K562 (cell line): Measurements from ENCODE around the gene WDR27. TPM values are rescaled to one million over a fixed set of nuclear protein-coding genes. Genes with fewer than 3 reads are reported as not detected.

Experiments used
- CREBBP ChIP-seq: IDR thresholded peaks from one replicate; pipeline ENCODE4 v1.6.1; 2012; ENCODE audit warnings: low read depth, mild to moderate bottlenecking, control low read depth, inconsistent platforms, low read length
- HNRNPK ChIP-seq: fragments of 200-400 bp; formaldehyde crosslinking; IDR thresholded peaks from one replicate; pipeline ENCODE4 v1.6.1; 2018; ENCODE audit warnings: mild to moderate bottlenecking, low read depth, low read length; ENCODE audit not compliant: poor library complexity, severe bottlenecking
- PRMT5 ChIP-seq: sonication (generic); formaldehyde crosslinking; IDR thresholded peaks from 2 replicates; pipeline ENCODE4 v1.5.0; 2020; ENCODE audit warnings: missing genetic modification reagents
- RBFOX2 ChIP-seq: fragments of 200-400 bp; formaldehyde crosslinking; IDR thresholded peaks from 2 replicates; pipeline ENCODE4 v1.6.1; 2017; ENCODE audit warnings: low read depth, mild to moderate bottlenecking, low read length, moderate library complexity
- SMARCC2 ChIP-seq: fragments of 450-650 bp; IDR thresholded peaks from 2 replicates; pipeline ENCODE4 v1.6.1; 2017; ENCODE audit warnings: antibody characterized with exemption, moderate library complexity, mild to moderate bottlenecking, low read depth
- SRSF3 ChIP-seq: fragments of 200-400 bp; formaldehyde crosslinking; IDR thresholded peaks from 2 replicates; pipeline ENCODE4 v1.6.1; 2016; ENCODE audit warnings: mild to moderate bottlenecking, low read length, moderate library complexity; ENCODE audit not compliant: insufficient read depth
- ZNF707 ChIP-seq: fragments of 250-450 bp; sonication (Bioruptor Pico); conservative IDR thresholded peaks from 2 replicates; pipeline ENCODE4 v1.8.0; 2022; ENCODE audit warnings: inconsistent platforms, mild to moderate bottlenecking, moderate library complexity
- ZNF766 ChIP-seq: fragments of 200-800 bp; sonication (Bioruptor generic); conservative IDR thresholded peaks from 2 replicates; pipeline ENCODE4 v1.6.1; 2016; ENCODE audit warnings: missing genetic modification characterization, missing compliant biosample characterization
- polyA plus RNA-seq, 8 experiments: library from polyadenylated mRNA; depleted of rRNA in 4 of 8; stranded (reverse) in 5 of 8; unstranded in 3 of 8; fragments of >200 nt; fragmentation: Nextera tagmentation in 2 of 8; fragmentation: Illumina TruSeq in 1 of 8; extraction: Ambion mirVana in 2 of 8; extraction: Trizol in 1 of 8; gene quantifications; 2 replicates each; pipeline versions ENCODE4 v1.2.1 to v1.2.3, GENCODE V29; 2011 to 2014; ENCODE audit warnings: inconsistent platforms in 1 of 8, missing spikeins in 1 of 8
- total RNA-seq, 7 experiments: library from RNA; depleted of rRNA in 6 of 7; stranded (reverse); fragments of >200 nt in 6 of 7; fragmentation: Illumina TruSeq in 2 of 7; extraction: Trizol in 2 of 7; gene quantifications; 2 replicates each; pipeline versions ENCODE4 v1.2.1 to v1.2.3, GENCODE V29; 2011 to 2021; ENCODE audit warnings: low replicate concordance in 1 of 7
- TF ChIP-seq, protein P1 (sequence below): fragments of 200-600 bp; sonication (generic); IDR thresholded peaks from one replicate; pipeline ENCODE4 v1.6.1; 2012; ENCODE audit warnings: mild to moderate bottlenecking, low read depth, low read length, inconsistent platforms
- TF ChIP-seq, protein P2 (sequence below): sonication (generic); formaldehyde crosslinking; IDR thresholded peaks from 2 replicates; pipeline ENCODE4 v1.8.0; 2023; ENCODE audit warnings: missing genetic modification reagents, mild to moderate bottlenecking, borderline replicate concordance

Gene WDR27
- total and polyA plus RNA-seq, 9 of the 15 experiments (the other 6 are each of a cell fraction or from before 2014, with no cell fraction given): 4.3 to 77.2 (median 22.7) TPM

DNA sequence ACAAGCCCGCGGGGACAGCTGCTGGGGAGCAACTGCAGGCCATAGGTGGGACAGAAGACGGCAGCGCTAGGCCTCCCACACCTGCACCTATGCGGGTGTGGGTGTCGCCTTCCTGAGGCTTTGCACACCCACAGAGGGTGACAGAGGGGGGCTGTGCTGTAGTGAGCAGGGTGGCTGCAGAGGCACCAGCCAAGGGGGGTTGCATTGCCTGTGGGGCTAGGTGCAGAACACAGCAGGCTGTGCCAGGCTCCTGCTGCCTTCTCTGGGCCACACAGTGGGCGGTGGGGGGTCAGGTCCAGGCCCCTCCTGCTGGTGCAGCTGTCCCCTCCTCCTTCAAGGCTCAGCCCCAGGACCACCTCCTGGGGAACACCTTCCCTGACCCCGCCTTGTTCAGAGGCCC lies 75.7 kb downstream of the WDR27 start (continued):
- TF ChIP-seq, protein P1, sequence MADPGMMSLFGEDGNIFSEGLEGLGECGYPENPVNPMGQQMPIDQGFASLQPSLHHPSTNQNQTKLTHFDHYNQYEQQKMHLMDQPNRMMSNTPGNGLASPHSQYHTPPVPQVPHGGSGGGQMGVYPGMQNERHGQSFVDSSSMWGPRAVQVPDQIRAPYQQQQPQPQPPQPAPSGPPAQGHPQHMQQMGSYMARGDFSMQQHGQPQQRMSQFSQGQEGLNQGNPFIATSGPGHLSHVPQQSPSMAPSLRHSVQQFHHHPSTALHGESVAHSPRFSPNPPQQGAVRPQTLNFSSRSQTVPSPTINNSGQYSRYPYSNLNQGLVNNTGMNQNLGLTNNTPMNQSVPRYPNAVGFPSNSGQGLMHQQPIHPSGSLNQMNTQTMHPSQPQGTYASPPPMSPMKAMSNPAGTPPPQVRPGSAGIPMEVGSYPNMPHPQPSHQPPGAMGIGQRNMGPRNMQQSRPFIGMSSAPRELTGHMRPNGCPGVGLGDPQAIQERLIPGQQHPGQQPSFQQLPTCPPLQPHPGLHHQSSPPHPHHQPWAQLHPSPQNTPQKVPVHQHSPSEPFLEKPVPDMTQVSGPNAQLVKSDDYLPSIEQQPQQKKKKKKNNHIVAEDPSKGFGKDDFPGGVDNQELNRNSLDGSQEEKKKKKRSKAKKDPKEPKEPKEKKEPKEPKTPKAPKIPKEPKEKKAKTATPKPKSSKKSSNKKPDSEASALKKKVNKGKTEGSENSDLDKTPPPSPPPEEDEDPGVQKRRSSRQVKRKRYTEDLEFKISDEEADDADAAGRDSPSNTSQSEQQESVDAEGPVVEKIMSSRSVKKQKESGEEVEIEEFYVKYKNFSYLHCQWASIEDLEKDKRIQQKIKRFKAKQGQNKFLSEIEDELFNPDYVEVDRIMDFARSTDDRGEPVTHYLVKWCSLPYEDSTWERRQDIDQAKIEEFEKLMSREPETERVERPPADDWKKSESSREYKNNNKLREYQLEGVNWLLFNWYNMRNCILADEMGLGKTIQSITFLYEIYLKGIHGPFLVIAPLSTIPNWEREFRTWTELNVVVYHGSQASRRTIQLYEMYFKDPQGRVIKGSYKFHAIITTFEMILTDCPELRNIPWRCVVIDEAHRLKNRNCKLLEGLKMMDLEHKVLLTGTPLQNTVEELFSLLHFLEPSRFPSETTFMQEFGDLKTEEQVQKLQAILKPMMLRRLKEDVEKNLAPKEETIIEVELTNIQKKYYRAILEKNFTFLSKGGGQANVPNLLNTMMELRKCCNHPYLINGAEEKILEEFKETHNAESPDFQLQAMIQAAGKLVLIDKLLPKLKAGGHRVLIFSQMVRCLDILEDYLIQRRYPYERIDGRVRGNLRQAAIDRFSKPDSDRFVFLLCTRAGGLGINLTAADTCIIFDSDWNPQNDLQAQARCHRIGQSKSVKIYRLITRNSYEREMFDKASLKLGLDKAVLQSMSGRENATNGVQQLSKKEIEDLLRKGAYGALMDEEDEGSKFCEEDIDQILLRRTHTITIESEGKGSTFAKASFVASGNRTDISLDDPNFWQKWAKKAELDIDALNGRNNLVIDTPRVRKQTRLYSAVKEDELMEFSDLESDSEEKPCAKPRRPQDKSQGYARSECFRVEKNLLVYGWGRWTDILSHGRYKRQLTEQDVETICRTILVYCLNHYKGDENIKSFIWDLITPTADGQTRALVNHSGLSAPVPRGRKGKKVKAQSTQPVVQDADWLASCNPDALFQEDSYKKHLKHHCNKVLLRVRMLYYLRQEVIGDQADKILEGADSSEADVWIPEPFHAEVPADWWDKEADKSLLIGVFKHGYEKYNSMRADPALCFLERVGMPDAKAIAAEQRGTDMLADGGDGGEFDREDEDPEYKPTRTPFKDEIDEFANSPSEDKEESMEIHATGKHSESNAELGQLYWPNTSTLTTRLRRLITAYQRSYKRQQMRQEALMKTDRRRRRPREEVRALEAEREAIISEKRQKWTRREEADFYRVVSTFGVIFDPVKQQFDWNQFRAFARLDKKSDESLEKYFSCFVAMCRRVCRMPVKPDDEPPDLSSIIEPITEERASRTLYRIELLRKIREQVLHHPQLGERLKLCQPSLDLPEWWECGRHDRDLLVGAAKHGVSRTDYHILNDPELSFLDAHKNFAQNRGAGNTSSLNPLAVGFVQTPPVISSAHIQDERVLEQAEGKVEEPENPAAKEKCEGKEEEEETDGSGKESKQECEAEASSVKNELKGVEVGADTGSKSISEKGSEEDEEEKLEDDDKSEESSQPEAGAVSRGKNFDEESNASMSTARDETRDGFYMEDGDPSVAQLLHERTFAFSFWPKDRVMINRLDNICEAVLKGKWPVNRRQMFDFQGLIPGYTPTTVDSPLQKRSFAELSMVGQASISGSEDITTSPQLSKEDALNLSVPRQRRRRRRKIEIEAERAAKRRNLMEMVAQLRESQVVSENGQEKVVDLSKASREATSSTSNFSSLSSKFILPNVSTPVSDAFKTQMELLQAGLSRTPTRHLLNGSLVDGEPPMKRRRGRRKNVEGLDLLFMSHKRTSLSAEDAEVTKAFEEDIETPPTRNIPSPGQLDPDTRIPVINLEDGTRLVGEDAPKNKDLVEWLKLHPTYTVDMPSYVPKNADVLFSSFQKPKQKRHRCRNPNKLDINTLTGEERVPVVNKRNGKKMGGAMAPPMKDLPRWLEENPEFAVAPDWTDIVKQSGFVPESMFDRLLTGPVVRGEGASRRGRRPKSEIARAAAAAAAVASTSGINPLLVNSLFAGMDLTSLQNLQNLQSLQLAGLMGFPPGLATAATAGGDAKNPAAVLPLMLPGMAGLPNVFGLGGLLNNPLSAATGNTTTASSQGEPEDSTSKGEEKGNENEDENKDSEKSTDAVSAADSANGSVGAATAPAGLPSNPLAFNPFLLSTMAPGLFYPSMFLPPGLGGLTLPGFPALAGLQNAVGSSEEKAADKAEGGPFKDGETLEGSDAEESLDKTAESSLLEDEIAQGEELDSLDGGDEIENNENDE: no peak
- no peak for TF ChIP-seq PRMT5 (CRISPR knock-in tag)
- no peak for TF ChIP-seq CREBBP
- TF ChIP-seq, protein P2, sequence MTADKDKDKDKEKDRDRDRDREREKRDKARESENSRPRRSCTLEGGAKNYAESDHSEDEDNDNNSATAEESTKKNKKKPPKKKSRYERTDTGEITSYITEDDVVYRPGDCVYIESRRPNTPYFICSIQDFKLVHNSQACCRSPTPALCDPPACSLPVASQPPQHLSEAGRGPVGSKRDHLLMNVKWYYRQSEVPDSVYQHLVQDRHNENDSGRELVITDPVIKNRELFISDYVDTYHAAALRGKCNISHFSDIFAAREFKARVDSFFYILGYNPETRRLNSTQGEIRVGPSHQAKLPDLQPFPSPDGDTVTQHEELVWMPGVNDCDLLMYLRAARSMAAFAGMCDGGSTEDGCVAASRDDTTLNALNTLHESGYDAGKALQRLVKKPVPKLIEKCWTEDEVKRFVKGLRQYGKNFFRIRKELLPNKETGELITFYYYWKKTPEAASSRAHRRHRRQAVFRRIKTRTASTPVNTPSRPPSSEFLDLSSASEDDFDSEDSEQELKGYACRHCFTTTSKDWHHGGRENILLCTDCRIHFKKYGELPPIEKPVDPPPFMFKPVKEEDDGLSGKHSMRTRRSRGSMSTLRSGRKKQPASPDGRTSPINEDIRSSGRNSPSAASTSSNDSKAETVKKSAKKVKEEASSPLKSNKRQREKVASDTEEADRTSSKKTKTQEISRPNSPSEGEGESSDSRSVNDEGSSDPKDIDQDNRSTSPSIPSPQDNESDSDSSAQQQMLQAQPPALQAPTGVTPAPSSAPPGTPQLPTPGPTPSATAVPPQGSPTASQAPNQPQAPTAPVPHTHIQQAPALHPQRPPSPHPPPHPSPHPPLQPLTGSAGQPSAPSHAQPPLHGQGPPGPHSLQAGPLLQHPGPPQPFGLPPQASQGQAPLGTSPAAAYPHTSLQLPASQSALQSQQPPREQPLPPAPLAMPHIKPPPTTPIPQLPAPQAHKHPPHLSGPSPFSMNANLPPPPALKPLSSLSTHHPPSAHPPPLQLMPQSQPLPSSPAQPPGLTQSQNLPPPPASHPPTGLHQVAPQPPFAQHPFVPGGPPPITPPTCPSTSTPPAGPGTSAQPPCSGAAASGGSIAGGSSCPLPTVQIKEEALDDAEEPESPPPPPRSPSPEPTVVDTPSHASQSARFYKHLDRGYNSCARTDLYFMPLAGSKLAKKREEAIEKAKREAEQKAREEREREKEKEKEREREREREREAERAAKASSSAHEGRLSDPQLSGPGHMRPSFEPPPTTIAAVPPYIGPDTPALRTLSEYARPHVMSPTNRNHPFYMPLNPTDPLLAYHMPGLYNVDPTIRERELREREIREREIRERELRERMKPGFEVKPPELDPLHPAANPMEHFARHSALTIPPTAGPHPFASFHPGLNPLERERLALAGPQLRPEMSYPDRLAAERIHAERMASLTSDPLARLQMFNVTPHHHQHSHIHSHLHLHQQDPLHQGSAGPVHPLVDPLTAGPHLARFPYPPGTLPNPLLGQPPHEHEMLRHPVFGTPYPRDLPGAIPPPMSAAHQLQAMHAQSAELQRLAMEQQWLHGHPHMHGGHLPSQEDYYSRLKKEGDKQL (CRISPR knock-in tag): no peak
- TF ChIP-seq SRSF3: no peak
- no peak for TF ChIP-seq RBFOX2
- no peak for TF ChIP-seq HNRNPK
- no peak for TF ChIP-seq ZNF707 (CRISPR knock-in tag)
- TF ChIP-seq ZNF766: no peak
- TF ChIP-seq SMARCC2: no peak
